ENCODE results near the gene MUTYH.
"Not testable (repeated sequence)": the region's sequence is repeated elsewhere in the genome, so short reads cannot be mapped to it uniquely, and the experiment has no call there.

Gene MUTYH

GRCh38 chr1:45339789-45340558, at the start of gene MUTYH, which contains the start of gene TOE1:
TSS of gene MUTYH (minus strand) at chr1:45340440. CDS start at chr1:45334505, 5,935 bp downstream.
TSS of gene TOE1 (plus strand) at chr1:45340170. CDS start at chr1:45340253, 83 bp downstream.
- DNase-seq = peak; percentile 97

- DNase-seq = no peak
These were observed 46.0 kb upstream of the MUTYH start for GRCh38 chr1:45386219-45386618.

GRCh38 chr1:45385302-45385701, 45.1 kb upstream of the MUTYH start:
- DNase-seq = no peak

- not testable (repeated sequence) for DNase-seq
These were observed 44.0 kb upstream of the MUTYH start for GRCh38 chr1:45384213-45384612.

DNA sequence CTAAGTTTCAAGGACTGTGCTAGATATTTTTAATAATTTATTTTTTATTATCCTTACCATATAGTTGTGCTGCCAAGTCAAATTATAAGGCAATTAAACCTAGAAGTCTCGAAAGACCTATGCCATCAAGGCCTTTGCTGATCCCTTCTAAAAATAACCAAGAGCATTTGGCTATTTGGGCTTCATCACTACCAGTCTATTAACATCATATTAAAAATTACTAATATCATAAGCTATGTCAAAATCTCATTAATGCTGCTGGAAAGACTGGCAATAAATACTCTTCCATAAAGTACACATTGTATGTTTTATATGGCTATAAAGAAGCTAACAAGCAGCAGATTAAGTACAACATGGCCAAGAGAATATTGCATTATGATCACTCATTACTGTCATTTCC, 43.0 kb upstream of the MUTYH start:
- DNase-seq = no peak

GRCh38 chr1:45381243-45381642, 41.0 kb upstream of the MUTYH start:
- DNase-seq = no peak

GRCh38 chr1:45380730-45381129, 40.5 kb upstream of the MUTYH start:
- DNase-seq = no peak

GRCh38 chr1:45380125-45380524, 39.9 kb upstream of the MUTYH start:
- no peak for DNase-seq

GRCh38 chr1:45379524-45379923, 39.3 kb upstream of the MUTYH start:
- no peak for DNase-seq

GRCh38 chr1:45378184-45378583, 37.9 kb upstream of the MUTYH start:
- no peak for DNase-seq

DNA sequence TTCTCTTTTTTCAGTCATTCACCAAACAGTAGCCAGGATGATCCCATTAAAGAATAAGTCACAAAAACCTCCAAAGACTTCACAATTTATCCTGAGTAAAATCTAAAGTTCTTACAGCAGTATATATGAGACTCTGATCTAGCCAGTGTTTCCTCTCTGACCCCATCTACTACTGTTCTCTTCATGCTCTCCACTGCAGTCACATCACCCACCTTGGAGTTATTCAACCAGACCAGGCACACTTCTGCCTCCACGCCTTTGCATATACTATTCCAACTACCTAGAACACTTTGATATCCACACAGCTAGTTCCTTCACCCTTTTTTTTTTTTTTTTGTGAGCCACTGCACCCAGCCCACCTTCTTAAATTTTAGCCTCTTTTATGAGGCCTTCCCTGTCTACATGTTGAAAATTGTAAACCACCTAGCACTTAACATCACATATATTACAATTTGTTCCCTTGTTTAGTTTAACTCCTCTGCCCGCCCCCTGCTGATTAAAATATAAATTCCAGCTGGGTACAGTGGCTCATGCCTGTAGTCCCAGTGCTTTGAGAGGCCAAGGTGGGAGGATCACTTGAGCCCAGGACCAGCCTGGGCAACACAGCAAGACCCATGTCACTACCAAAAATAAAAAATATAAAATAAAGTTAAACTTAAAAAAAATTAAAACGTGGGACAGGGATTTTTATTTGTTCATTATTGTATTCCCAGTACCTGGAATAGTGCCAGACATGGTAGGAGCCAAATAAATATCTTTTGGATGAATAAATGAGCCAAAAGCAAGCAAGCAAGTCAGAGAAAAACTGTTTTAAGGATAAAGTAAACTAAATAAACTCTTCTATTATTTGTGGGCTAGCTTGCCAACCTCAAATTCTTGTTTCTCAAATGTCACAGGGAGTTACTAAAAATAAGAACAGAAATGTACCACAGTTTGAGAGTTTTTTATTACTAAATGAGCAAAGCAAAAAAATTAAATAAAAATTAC, 35.2 kb upstream of the MUTYH start:
- peak; percentile 17 for DNase-seq

DNA sequence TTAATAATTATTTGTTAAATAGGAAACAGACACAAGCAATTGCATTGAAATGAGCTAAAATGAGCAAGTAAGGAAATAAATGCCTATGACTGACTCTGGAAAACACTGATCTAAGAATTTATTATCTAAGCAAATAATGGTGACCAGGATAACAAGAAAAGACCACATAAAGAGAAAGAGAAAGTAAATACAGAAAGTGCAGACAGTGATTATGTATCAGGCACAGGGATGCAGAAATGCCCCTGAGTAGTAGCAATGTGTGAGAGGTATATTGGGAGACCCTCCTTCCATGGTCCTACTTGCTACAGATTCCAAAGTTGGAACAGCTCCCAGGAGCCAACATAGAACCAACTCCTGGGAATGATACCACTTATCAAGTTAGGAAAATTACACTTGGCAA, 33.3 kb upstream of the MUTYH start:
- DNase-seq = peak; percentile 29

DNA sequence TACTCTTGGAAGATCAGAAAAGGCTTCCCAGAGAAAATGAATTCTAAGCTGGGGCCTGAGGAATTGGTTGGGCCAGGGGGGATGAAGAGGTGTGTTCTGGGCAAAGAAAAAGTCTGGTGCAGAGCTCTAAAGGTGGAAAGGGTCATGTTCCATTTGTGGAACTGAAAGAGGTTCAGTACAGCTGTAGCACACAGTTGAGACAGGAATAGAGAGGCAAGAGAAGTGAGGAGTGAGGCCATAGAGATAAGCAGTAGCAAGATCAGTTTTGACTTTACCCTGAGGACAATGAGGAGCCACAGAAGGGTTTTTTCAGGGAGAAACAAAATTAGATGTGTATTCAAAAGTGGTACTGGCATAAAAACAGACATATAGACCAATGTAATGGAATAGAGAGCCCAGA, 30.3 kb upstream of the MUTYH start:
- no peak for DNase-seq

GRCh38 chr1:45365051-45365450, 24.8 kb upstream of the MUTYH start:
- DNase-seq = no peak

GRCh38 chr1:45364294-45364693, 24.1 kb upstream of the MUTYH start:
- DNase-seq = no peak

- peak; percentile 28 for DNase-seq
These were observed 20.7 kb upstream of the MUTYH start for GRCh38 chr1:45360981-45361380.

GRCh38 chr1:45359882-45360513, 19.8 kb upstream of the MUTYH start:
- peak; percentile 82 for DNase-seq

DNA sequence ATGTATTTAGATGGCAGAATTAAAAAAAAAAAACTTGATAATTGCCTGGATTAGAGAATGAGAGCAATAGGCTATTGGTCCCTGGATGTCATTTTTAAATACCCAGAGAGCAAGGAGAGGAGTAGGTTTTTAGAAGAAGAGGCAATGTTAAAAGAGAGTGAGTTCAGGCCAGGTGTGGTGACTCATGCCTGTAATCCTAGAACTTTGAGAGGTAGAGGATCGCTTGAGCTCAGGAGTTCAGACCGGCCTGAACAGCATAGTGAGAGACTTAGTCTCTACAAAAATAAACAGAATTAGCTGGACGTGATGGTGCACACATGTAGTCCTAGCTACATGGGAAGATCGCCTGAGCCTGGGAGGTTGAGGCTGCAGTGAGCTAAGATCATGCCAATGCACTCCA, 15.9 kb upstream of the MUTYH start:
- no peak for DNase-seq

GRCh38 chr1:45355683-45356082, 15.4 kb upstream of the MUTYH start:
- DNase-seq = no peak

DNA sequence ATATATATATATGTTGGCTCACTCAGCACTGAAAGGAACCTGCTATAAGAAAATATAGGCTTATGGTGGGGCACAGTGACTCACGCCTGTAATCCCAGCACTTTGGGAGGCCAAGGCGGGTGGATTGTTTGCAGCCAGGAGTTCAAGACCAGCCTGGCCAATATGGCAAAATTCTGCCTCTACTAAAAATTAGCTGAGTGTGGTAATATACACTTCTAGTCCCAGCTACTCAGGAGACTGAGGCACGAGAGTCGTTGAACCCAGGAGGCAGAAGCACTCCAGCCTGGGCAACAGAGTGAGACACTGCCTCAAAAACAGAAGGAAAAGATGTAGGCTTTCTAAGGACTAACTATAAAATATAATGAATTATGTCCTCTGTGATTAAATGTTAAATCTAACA, 14.6 kb upstream of the MUTYH start:
- DNase-seq = no peak

GRCh38 chr1:45353685-45354084, 13.4 kb upstream of the MUTYH start:
- DNase-seq = no peak

DNA sequence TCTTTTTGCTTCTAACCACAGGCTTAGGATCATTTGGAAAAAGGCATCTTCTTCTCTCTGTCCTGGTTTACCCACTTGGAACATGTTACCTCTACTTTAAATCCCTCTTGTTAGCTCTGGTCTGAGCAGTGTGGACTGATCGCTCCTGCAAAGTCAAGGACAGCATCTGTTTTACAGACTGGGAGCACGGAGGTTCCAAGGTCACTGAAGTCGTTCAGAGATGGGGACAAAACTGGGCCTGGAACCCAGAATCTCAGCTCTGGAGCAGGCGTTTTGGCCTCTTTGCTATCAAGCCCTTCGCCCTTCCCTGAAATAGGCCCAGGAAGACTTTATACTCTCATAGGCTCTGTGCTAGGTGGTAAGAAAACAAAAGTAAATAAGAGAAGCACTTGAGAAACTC, 11.3 kb upstream of the MUTYH start:
- no peak for DNase-seq

DNA sequence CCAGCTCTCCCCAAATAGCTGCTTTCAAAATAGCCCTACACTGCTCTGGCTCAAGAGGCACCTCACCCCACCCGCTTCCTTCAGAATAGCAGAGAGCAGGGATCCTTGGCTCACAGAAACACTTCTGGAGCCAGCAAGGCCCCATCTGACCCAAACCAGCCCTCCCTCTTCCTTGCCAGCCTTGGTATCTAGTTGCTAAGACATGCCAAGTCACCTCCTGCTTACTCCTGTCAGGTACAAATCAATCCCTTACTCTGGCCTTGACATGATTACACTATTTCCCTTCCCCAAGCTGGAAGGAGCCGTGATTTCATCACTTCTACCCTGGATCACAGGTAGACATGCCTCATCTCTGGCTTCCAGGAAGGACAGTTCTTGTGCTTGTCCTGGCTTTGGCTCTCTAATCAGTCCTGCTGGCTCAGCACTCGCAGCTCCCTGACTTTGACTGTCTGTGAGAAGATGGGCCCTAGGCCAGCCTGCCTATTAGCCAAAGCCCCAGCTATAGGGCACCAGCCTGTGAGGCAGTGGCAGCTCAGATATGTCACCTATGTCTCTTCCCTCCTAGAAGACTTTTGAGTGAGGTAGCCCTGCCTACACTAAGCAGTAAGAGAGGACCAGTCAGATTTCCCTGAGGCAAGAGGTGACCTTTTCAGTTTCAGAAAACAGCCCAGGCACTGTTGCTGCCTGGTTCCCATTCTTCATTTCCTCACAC, 8.9 kb upstream of the MUTYH start:
- DNase-seq = no peak
